ENCODE results near the gene FZD7.

FZD7 gene

DNA sequence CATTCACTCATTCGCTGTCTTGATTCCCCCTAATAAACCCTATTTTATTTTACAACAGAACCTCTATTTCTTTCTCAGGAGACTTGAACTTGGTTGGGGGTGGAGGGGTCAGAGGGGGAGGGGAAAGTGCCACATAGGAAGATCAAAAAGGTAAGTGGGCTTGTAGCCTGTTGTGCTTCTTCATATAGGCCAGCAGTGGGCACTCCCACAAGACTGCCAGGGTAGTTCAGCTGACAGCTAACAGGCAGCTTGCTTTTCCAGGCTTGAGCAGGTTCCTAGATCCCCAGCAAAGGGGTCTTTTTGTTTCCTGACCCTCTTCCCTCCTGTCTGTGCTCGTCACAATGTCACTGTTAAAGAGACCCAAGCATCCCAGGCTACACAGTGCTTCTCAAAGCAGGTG is 38.6 kb downstream of the FZD7 start:
- no peak for DNase-seq

DNA sequence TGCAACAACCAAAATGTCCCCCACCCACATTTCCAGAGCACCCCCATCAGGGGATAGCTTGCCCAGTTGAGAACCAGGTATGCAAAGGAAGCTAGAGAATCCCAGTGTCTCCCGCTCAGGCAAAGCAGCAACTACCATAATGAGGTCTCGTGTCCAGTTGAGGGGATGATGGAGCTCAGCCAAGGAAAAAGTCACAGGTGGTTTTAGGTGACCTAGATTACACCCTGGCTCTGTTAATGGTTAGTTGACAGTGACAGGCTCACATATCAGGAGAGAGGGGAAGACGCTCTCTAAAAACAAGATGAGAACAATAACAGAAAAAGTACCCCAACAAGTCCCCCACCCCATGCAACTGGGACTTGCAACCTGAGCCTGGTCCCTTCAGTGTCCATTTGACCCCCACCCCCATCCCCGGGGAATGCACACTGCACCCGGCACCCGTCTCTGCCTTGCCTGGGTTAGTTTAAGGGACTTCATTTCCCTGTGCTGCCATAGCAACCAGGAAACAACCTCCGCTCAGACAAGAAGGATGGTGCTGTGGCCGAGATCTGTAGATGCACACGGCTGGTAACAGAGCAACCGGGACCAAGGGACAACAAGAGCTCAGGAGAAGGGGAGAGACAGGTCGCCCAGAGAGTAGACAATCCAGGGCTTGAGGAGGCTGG is 39.2 kb downstream of the FZD7 start, which contains the start of gene KIAA2012:
KIAA2012 (plus strand) TSS at position 519 of the 665 bp plus-strand sequence. CDS start 373 bp downstream, outside the sequence.
- no peak for DNase-seq

DNA sequence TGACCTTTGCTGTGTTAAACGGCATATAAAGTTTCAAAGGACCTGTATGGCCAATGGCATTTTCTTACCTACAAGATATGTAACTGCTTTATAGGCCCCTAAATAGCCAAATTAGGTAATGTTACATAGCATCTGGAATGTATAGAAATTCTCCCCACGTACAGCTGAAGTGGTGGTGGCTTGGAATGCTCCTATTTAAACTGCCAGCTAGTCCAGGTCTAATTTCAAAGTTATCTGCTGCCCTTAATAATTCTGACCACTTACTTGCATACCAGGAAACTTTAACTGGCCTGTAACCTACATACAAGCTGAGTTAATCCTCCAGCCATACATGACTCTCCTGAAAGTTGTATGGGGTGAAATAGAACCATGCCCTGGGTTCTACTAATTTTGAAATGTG is 40.7 kb downstream of the FZD7 start:
- DNase-seq, result no peak

DNA sequence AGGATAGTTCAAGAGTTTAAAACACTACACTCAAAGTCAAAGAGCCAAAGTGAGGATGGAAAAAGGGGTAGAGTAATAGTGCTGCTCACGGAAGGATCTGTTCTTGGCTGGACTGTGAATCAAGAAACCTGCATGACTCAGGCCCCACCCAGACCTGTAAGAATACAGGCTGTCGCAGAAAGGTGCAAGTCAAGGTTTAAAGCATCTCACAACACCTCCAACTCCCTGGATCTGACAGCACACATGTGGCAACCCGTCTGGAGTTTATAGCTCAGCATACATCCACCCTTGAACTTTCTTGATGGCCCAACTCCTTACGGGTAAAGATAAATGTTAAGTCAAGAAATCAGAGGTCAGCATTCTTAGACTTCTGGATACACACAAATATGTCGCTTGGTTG is 45.7 kb downstream of the FZD7 start:
- DNase-seq, result no peak

DNA sequence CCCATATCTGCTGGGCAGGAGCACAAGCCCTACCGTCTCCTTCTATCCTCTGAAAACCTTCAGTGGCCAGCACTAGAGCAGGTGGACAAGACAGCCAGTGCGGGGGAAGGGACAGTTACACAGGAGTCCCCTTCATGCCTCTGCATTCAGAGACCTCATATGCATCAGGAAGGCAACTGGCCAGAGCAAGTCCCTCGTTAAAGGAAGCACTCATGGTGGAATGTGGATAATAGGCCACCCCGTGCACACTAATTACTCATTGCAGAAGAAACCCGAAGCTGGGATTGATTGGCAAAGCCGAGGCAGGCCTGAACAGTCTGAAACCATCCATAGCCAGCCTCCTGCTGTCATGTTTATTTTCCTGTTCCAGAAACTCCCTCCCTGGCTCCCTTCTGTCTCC is 50.6 kb downstream of the FZD7 start:
- DNase-seq, result no peak

Measured in KG1 (cell line).